A673 (cell line): ENCODE measurements around the gene APH1A.

Experiments used
- EZH2 ChIP-seq: fragments of 200-600 bp; sonication (generic); IDR thresholded peaks from 2 replicates; pipeline ENCODE4 v1.6.1; 2017; ENCODE audit warnings: borderline replicate concordance, low read depth, mild to moderate bottlenecking, mixed read lengths, antibody characterized with exemption, low read length; ENCODE audit not compliant: poor library complexity, severe bottlenecking
- TF ChIP-seq, protein P1 (sequence below): fragments of 300-800, 200-600 bp; sonication (generic); conservative IDR thresholded peaks from 2 replicates; pipeline ENCODE4 v1.5.1; 2017; ENCODE audit warnings: low read depth, mild to moderate bottlenecking, antibody characterized with exemption, low read length, moderate library complexity, mixed read lengths

DNA sequence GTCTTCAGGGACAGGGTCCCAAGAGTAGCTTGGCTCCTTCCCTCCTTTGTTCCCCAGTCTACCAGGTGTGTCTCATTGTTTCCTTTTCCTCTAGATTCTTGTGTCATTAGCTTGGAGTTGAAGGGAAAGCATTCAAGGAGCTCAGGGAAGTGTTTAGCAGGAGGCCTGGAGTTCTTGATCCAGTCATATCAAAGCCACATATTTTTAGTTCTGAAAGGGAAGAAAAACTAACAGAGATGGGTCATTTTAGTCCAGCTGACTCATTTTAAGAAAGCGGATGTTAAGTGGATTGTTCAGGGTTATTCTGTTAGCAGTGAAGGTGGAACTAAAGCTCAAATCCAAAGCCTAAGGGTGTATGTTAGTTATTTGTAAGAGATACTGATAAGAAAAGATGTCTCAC, 4.5 kb upstream of the APH1A start:
- TF ChIP-seq, protein P1, sequence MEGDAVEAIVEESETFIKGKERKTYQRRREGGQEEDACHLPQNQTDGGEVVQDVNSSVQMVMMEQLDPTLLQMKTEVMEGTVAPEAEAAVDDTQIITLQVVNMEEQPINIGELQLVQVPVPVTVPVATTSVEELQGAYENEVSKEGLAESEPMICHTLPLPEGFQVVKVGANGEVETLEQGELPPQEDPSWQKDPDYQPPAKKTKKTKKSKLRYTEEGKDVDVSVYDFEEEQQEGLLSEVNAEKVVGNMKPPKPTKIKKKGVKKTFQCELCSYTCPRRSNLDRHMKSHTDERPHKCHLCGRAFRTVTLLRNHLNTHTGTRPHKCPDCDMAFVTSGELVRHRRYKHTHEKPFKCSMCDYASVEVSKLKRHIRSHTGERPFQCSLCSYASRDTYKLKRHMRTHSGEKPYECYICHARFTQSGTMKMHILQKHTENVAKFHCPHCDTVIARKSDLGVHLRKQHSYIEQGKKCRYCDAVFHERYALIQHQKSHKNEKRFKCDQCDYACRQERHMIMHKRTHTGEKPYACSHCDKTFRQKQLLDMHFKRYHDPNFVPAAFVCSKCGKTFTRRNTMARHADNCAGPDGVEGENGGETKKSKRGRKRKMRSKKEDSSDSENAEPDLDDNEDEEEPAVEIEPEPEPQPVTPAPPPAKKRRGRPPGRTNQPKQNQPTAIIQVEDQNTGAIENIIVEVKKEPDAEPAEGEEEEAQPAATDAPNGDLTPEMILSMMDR = no peak
- TF ChIP-seq EZH2 = no peak
